K562 (cell line): ENCODE results near the gene FTSJ3. TPM values are rescaled to one million over a fixed set of nuclear protein-coding genes. Genes with fewer than 3 reads are reported as not detected.

Experiments used
- CCNT2 ChIP-seq: IDR thresholded peaks from 2 replicates; pipeline ENCODE4 v1.6.1; 2011; ENCODE audit warnings: borderline replicate concordance, low read depth, mild to moderate bottlenecking, moderate library complexity, mixed read lengths, low read length; ENCODE audit not compliant: insufficient read length; ENCODE audit errors: extremely low read depth
- DIDO1 ChIP-seq: fragments of 450-650 bp; IDR thresholded peaks from 2 replicates; pipeline ENCODE4 v1.6.1; 2016; ENCODE audit warnings: low read depth, missing biosample characterization, missing genetic modification characterization
- FOXJ3 ChIP-seq: sonication (generic); formaldehyde crosslinking; IDR thresholded peaks from 2 replicates; pipeline ENCODE4 v1.4.0; 2020; ENCODE audit warnings: mild to moderate bottlenecking, missing genetic modification reagents
- KLF10 ChIP-seq: fragments of 250-450 bp; sonication (Bioruptor Pico); IDR thresholded peaks from 2 replicates; pipeline ENCODE4 v1.6.1; 2021; ENCODE audit warnings: matching md5 sums
- NFE2 ChIP-seq: IDR thresholded peaks from 2 replicates; pipeline ENCODE4 v1.6.1; 2014; ENCODE audit warnings: antibody characterized with exemption, low read depth
- PHTF2 ChIP-seq: fragments of 250-450 bp; sonication (Bioruptor Pico); IDR thresholded peaks from 2 replicates; pipeline ENCODE4 v1.5.0; 2021; ENCODE audit warnings: mild to moderate bottlenecking
- PTTG1 ChIP-seq: fragments of 450-650 bp; IDR thresholded peaks from 2 replicates; pipeline ENCODE4 v1.6.1; 2016; ENCODE audit warnings: low read depth, mild to moderate bottlenecking, missing genetic modification characterization, missing compliant biosample characterization
- RBM25 ChIP-seq: fragments of 200-400 bp; formaldehyde crosslinking; IDR thresholded peaks from 2 replicates; pipeline ENCODE4 v1.6.1; 2018; ENCODE audit warnings: low read length, low read depth, moderate library complexity; ENCODE audit not compliant: severe bottlenecking
- SMAD4 ChIP-seq: fragments of 250-450 bp; sonication (Bioruptor Pico); conservative IDR thresholded peaks from 2 replicates; pipeline ENCODE4 v1.8.0; 2021; ENCODE audit warnings: inconsistent platforms, mild to moderate bottlenecking, moderate library complexity
- STAG1 ChIP-seq: sonication (generic); formaldehyde crosslinking; IDR thresholded peaks from 2 replicates; pipeline ENCODE4 v1.5.0; 2020; ENCODE audit warnings: missing genetic modification reagents, borderline replicate concordance
- ZKSCAN3 ChIP-seq: fragments of 250-450 bp; sonication (Bioruptor Pico); IDR thresholded peaks from 2 replicates; pipeline ENCODE4 v1.4.0; 2020
- polyA plus RNA-seq, 8 experiments: library from polyadenylated mRNA; depleted of rRNA in 4 of 8; stranded (reverse) in 5 of 8; unstranded in 3 of 8; fragments of >200 nt; fragmentation: Nextera tagmentation in 2 of 8; fragmentation: Illumina TruSeq in 1 of 8; extraction: Ambion mirVana in 2 of 8; extraction: Trizol in 1 of 8; gene quantifications; 2 replicates each; pipeline versions ENCODE4 v1.2.1 to v1.2.3, GENCODE V29; 2011 to 2014; ENCODE audit warnings: inconsistent platforms in 1 of 8, missing spikeins in 1 of 8
- total RNA-seq, 7 experiments: library from RNA; depleted of rRNA in 6 of 7; stranded (reverse); fragments of >200 nt in 6 of 7; fragmentation: Illumina TruSeq in 2 of 7; extraction: Trizol in 2 of 7; gene quantifications; 2 replicates each; pipeline versions ENCODE4 v1.2.1 to v1.2.3, GENCODE V29; 2011 to 2021; ENCODE audit warnings: low replicate concordance in 1 of 7
- TF ChIP-seq, protein P1 (sequence below): fragments of 250-450 bp; sonication (Bioruptor Pico); IDR thresholded peaks from 2 replicates; pipeline ENCODE4 v1.5.0; 2020; ENCODE audit warnings: mild to moderate bottlenecking
- TF ChIP-seq, protein P2 (sequence below): fragments of 450-650 bp; IDR thresholded peaks from 2 replicates; pipeline ENCODE4 v1.6.1; 2018; ENCODE audit not compliant: partially characterized antibody
- TF ChIP-seq, protein P3 (sequence below): fragments of 450-650 bp; IDR thresholded peaks from 2 replicates; pipeline ENCODE4 v1.6.1; 2016; ENCODE audit warnings: mild to moderate bottlenecking
- TF ChIP-seq, protein P4 (sequence below): sonication (generic); formaldehyde crosslinking; IDR thresholded peaks from 2 replicates; pipeline ENCODE4 v1.8.0; 2023; ENCODE audit warnings: mild to moderate bottlenecking, missing genetic modification reagents
- TF ChIP-seq, protein P5 (sequence below): fragments of 450-650 bp; formaldehyde crosslinking; conservative IDR thresholded peaks from 2 replicates; pipeline ENCODE4 v1.4.0; 2022; ENCODE audit warnings: mild to moderate bottlenecking, missing genetic modification characterization

The FTSJ3 gene
- total and polyA plus RNA-seq, 9 of the 15 experiments (the other 6 are each of a cell fraction or from before 2014, with no cell fraction given), result 18.0 to 65.6 (median 52.4) TPM

DNA sequence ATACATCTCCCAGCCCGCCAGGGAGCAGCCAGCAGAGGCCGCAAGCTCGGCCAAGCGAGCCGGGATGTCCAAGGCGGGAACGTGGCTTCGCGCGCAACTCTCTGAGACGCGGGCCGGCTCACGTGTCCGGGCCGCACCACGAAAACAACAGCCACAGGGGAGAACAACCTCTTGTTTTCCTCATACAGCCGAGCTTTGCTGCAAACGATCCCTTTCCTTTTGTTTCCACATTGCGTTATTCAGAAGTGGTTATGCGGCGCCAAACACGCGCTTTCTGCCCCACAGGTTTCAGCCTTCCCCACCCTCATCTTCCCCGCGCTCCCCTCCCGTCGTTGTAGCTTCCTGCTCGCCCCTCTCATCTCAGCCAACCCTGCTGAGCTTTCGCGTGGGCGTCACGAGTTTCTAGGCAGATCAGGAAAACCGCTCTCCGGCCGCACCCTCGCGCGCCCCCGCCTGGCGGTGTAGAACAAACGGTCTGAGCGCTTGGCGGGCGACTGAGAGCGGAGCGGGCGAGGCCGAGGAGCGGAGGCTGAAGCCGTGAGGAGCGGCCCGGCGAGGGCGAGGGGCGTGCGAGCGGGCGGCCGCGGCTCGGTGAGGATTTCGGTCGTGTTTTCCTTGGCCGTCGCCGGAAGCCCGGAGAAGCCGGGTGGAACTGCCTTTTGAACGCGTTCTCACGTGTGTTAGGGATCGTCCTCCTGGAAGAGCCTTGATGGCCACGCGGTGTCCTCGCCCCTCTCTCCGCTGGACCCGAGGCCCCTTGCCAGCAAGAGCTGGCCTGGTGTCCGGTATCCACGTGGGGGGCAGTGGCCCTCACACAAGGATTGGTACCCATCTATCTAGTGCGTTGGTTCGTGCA is 21.6 kb upstream of the FTSJ3 start (continued):
- TF ChIP-seq, protein P1, sequence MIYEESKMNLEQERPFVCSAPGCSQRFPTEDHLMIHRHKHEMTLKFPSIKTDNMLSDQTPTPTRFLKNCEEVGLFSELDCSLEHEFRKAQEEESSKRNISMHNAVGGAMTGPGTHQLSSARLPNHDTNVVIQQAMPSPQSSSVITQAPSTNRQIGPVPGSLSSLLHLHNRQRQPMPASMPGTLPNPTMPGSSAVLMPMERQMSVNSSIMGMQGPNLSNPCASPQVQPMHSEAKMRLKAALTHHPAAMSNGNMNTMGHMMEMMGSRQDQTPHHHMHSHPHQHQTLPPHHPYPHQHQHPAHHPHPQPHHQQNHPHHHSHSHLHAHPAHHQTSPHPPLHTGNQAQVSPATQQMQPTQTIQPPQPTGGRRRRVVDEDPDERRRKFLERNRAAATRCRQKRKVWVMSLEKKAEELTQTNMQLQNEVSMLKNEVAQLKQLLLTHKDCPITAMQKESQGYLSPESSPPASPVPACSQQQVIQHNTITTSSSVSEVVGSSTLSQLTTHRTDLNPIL (CRISPR knock-in tag), result no peak; the same call in 1 of the 2 replicates
- TF ChIP-seq STAG1 (CRISPR knock-in tag) (peak; percentile 68), SMAD4 (CRISPR knock-in tag) (peak; percentile 91), NFE2 (no peak), PHTF2 (CRISPR knock-in tag) (no peak), FOXJ3 (CRISPR knock-in tag) (no peak), KLF10 (CRISPR knock-in tag) (no peak), CCNT2 (no peak), RBM25 (peak; percentile 51), ZKSCAN3 (no peak), DIDO1 (peak; percentile 67; the same call in 1 of the 2 replicates), PTTG1 (tag) (no peak)
- TF ChIP-seq, protein P2, sequence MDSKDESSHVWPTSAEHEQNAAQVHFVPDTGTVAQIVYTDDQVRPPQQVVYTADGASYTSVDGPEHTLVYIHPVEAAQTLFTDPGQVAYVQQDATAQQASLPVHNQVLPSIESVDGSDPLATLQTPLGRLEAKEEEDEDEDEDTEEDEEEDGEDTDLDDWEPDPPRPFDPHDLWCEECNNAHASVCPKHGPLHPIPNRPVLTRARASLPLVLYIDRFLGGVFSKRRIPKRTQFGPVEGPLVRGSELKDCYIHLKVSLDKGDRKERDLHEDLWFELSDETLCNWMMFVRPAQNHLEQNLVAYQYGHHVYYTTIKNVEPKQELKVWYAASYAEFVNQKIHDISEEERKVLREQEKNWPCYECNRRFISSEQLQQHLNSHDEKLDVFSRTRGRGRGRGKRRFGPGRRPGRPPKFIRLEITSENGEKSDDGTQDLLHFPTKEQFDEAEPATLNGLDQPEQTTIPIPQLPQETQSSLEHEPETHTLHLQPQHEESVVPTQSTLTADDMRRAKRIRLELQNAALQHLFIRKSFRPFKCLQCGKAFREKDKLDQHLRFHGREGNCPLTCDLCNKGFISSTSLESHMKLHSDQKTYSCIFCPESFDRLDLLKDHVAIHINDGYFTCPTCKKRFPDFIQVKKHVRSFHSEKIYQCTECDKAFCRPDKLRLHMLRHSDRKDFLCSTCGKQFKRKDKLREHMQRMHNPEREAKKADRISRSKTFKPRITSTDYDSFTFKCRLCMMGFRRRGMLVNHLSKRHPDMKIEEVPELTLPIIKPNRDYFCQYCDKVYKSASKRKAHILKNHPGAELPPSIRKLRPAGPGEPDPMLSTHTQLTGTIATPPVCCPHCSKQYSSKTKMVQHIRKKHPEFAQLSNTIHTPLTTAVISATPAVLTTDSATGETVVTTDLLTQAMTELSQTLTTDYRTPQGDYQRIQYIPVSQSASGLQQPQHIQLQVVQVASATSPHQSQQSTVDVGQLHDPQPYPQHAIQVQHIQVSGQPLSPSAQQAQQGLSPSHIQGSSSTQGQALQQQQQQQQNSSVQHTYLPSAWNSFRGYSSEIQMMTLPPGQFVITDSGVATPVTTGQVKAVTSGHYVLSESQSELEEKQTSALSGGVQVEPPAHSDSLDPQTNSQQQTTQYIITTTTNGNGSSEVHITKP, result peak; percentile 100
- TF ChIP-seq, protein P3, sequence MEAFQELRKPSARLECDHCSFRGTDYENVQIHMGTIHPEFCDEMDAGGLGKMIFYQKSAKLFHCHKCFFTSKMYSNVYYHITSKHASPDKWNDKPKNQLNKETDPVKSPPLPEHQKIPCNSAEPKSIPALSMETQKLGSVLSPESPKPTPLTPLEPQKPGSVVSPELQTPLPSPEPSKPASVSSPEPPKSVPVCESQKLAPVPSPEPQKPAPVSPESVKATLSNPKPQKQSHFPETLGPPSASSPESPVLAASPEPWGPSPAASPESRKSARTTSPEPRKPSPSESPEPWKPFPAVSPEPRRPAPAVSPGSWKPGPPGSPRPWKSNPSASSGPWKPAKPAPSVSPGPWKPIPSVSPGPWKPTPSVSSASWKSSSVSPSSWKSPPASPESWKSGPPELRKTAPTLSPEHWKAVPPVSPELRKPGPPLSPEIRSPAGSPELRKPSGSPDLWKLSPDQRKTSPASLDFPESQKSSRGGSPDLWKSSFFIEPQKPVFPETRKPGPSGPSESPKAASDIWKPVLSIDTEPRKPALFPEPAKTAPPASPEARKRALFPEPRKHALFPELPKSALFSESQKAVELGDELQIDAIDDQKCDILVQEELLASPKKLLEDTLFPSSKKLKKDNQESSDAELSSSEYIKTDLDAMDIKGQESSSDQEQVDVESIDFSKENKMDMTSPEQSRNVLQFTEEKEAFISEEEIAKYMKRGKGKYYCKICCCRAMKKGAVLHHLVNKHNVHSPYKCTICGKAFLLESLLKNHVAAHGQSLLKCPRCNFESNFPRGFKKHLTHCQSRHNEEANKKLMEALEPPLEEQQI, result peak; percentile 77
- TF ChIP-seq, protein P4, sequence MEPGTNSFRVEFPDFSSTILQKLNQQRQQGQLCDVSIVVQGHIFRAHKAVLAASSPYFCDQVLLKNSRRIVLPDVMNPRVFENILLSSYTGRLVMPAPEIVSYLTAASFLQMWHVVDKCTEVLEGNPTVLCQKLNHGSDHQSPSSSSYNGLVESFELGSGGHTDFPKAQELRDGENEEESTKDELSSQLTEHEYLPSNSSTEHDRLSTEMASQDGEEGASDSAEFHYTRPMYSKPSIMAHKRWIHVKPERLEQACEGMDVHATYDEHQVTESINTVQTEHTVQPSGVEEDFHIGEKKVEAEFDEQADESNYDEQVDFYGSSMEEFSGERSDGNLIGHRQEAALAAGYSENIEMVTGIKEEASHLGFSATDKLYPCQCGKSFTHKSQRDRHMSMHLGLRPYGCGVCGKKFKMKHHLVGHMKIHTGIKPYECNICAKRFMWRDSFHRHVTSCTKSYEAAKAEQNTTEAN (CRISPR knock-in tag), result peak; percentile 94
- TF ChIP-seq, protein P5, sequence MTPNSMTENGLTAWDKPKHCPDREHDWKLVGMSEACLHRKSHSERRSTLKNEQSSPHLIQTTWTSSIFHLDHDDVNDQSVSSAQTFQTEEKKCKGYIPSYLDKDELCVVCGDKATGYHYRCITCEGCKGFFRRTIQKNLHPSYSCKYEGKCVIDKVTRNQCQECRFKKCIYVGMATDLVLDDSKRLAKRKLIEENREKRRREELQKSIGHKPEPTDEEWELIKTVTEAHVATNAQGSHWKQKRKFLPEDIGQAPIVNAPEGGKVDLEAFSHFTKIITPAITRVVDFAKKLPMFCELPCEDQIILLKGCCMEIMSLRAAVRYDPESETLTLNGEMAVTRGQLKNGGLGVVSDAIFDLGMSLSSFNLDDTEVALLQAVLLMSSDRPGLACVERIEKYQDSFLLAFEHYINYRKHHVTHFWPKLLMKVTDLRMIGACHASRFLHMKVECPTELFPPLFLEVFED (CRISPR knock-in tag), result no peak
